GM06990 (cell line): ENCODE data around the gene MCCC1.

Source experiments
- DNase-seq: peaks from one replicate; pipeline ENCODE4 v3.0.0-alpha.2; 2011; ENCODE audit not compliant: insufficient read length; ENCODE audit errors: extremely low read depth
- H3K27me3 ChIP-seq: replicated peaks from 2 replicates; pipeline ENCODE4 v1.6.0; 2011; ENCODE audit warnings: low read length; ENCODE audit not compliant: control insufficient read depth, insufficient read depth
- H3K36me3 ChIP-seq: 2 replicates; pipeline ENCODE4 v1.5.1; 2011; ENCODE audit warnings: low read length; ENCODE audit not compliant: control insufficient read depth, insufficient read depth
- H3K4me3 ChIP-seq: replicated peaks from 2 replicates; pipeline ENCODE4 v1.5.1; 2011; ENCODE audit warnings: low read depth, mild to moderate bottlenecking, control low read depth, low read length
- CTCF ChIP-seq: IDR thresholded peaks from 2 replicates; pipeline ENCODE4 v1.5.1; 2011; ENCODE audit warnings: low read length, control low read depth, mild to moderate bottlenecking, inconsistent platforms; ENCODE audit not compliant: insufficient read depth, poor library complexity, severe bottlenecking

MCCC1 gene

DNA sequence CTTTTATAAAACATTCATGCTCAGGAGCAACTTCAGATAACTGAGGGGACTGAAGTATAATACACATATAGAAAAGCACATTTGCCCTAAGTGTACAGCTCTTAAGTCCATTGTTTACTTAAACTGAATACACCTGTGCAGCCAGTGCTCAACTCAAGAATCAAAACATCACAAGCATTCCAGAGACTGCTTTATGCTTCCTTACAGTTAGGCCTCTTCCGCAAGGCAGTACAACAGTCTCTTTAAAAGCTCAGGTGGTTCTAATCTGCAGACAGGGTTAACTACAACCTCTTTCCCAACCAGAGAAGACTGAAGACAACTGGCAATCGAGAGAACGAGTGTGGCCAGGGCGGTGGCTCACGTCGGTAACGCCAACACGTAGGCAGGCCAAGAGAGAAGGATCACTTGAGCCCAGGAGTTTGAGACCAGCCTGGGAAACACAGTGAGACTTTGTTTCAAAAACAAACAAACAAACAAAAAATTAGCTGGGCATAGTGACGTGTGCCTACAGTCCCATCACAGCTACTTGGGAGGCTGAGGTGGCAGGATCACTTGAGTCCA lies 16.9 kb downstream of the MCCC1 start:
- no peak overlapping the region for H3K4me3 ChIP-seq
- no peak for TF ChIP-seq CTCF
- peaks cover 11% of the 10 kb centered on the region for H3K36me3 ChIP-seq
- no peaks in the 10 kb centered on the region for H3K27me3 ChIP-seq
- DNase-seq = no peak

DNA sequence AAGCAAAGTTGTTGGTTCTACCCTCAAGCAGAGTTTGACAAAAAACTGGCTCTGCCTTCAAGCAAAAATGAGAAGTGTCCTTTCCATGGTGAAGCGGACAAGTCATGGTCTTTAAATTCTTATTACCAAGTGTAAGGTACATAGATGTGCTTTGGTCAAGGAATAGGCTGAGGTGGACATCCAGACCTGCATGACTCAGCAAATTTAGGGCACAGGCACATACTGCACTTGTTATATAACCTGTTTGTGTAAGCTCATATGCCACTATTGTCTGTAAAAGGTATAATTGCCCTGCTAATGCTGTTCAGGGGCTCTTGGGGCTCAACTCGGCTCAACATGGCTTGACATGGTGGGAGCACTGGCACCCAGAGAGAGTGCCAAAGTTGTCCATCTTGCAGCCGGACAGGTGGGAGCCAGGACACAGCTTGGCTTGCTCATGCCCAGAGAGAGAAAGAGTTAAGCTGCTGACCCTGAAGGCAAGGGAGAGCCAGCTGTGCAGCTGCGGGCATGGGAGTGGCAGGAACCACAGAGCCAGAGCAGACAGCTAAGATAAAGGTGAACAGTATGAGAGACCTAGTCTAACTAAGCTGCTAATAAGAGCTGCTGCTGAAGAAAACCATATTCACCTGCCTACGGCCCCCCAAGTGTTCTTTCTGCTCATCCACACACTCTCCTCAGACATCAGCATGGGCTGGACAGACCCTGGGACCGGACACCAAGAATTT lies 17.7 kb downstream of the MCCC1 start:
- TF ChIP-seq CTCF = no peak
- no peaks in the 10 kb centered on the region for H3K27me3 ChIP-seq
- H3K4me3 ChIP-seq = no peak overlapping the region
- peaks cover 11% of the 10 kb centered on the region for H3K36me3 ChIP-seq
- DNase-seq = no peak

DNA sequence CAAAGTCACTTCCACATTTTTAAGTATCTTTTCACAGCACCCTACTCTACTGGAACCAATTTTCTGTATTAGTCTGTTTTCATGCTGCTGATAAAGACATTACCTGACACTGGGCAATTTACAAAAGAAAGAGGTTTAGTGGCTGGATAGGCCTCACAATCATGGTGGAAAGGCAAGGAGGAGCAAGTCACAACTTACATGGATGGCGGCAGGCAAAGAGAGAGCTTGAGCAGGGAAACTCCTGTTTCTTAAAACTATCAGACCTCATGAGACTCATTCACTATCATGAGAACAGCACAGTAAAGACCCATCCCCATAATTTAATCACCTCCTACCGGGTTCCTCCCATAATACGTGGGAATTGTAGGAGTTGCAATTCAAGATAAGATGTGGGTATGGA lies 18.7 kb downstream of the MCCC1 start:
- DNase-seq = no peak
- no peaks in the 10 kb centered on the region for H3K27me3 ChIP-seq
- no peak for TF ChIP-seq CTCF
- H3K36me3 ChIP-seq = peaks cover 11% of the 10 kb centered on the region
- H3K4me3 ChIP-seq = no peak overlapping the region

DNA sequence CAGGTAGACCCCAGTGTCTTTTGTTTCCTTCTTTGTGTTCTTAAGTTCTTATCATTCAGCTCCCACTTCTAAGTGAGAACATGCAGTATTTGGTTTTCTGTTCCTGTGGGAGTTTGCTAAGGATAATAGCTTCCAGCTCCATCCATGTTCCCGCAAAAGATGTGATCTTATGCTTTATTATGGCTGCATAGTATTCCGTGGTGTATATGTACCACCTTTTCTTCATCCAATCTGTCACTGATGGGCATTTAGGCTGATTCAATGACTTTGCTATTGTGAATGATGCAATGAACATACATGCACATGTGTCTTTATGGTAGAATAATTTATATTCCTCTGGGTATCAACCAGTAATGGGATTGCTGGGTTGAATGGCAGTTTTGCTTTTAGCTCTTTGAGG lies 24.4 kb downstream of the MCCC1 start:
- no peak for TF ChIP-seq CTCF
- no peak for DNase-seq
- Histone ChIP-seq H3K27me3 (no peaks in the 10 kb centered on the region), H3K36me3 (peaks cover 1% of the 10 kb centered on the region), H3K4me3 (no peak overlapping the region)

DNA sequence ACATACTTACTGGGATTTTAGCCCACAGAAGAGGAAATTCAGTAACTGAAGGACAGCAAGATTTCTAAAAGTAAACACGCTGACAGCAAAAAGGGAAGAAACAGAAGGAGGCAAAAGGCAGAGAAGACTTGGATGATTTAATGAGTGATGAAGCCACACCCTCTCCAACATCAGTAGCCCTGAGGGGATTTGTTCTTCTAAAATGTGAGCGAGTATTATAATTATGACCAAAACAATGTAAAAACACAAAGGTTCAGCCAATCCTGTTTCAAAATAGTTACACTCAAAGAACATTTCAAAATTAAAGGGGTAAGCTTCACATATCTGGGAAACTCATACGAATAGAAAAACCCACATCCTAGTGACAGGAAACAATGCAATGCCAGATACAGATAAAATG lies 25.0 kb downstream of the MCCC1 start:
- Histone ChIP-seq H3K27me3 (no peaks in the 10 kb centered on the region), H3K36me3 (peaks cover 1% of the 10 kb centered on the region), H3K4me3 (no peak overlapping the region)
- no peak for DNase-seq
- no peak for TF ChIP-seq CTCF
